SW480 (cell line): ENCODE measurements around the gene CCT6B.

Experiments
- DNase-seq: peaks from one replicate; pipeline ENCODE4 v3.0.0-alpha.2; 2016; ENCODE audit warnings: low spot score

CCT6B gene

DNA sequence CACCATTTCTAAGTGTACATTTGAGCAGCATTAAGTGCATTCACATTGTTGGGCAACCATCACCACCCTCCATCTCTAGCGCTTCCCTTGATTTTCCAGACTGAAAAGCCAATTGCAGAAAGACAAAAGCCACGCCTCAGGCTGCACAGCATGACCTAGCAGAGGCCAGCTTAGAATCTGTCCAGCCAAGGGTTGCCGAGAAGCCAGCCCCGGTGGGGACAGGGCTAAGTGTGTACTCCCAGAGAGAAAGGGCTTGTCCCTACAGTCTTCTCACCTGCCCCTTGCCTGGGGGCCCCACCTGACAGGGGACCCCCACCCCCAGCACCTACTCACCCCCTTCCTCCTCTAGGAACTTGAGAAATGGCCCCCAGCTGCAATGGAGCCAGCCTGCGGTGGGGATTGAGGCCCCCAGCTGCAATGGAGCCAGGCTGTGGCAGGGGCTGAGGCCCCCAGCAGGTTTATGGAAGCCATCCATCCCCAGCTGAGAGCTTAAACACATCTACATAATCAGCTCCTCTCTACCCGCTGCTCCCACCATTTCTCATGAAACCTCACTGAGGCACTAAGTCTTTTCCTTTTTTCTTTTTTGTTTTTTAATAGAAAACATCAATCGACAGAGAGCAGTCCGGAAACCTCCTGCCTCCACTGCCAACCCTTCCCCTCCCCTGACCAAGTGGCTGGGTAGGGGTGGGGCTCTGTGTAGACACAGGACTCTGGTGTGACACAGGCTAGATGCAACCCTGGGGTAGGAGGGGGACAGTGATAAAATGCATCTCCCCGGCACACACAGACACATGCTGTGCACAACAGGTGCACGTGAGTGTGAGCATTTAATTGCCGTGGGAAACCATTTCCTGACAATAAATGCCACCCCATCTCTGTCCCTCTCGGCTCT lies 77.9 kb downstream of the CCT6B start:
- DNase-seq: no peak

DNA sequence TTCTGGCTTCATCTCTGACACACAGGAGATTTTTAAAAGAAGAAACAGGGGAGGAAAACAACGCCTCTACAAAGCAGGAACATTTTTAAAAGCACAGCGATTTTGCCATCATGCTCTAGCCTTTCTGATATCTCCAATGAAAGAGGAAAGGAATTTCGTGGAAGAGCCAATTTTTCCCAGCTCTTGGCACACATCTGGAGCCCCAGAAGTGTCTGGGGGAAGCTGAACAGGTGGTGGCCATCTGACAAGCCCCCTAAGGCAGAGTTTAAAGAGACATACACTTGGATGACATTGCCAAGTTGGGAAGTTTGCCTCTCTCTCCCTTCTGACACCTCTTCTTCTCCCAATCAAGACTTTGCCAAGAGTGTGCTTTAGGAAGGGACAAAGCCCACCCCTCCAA lies 82.1 kb downstream of the CCT6B start:
- DNase-seq: no peak
